ENCODE measurements around the gene HOXC11. TPM values are rescaled to one million over a fixed set of nuclear protein-coding genes. Genes with fewer than 3 reads are reported as not detected.
A peak's percentile ranks its signal among the peaks of the same experiment; 100 is the strongest.

The HOXC11 gene
- total RNA-seq, 1 experiment from 2014 or later = not detected

GRCh38 chr12:53956914-53957536 is 15.9 kb upstream of the HOXC11 start:
- no peak for DNase-seq (ENCODE audit: low spot score)

- DNase-seq (ENCODE audit: low spot score) = no peak
These were observed 14.8 kb upstream of the HOXC11 start for GRCh38 chr12:53958128-53958527.

- no peak for DNase-seq (ENCODE audit: low spot score)
These were observed 13.6 kb upstream of the HOXC11 start for GRCh38 chr12:53959314-53959713.

- DNase-seq (ENCODE audit: low spot score) = no peak
These were observed 12.5 kb upstream of the HOXC11 start for GRCh38 chr12:53960187-53961024.

GRCh38 chr12:53961025-53961761 is 11.7 kb upstream of the HOXC11 start:
- DNase-seq (ENCODE audit: low spot score) = no peak

- DNase-seq (ENCODE audit: low spot score) = no peak
These were observed 9.9 kb upstream of the HOXC11 start for GRCh38 chr12:53963005-53963404.

GRCh38 chr12:53963434-53964314 is 9.3 kb upstream of the HOXC11 start:
- DNase-seq (ENCODE audit: low spot score) = peak; percentile 47

- no peak for DNase-seq (ENCODE audit: low spot score)
These were observed 8.6 kb upstream of the HOXC11 start for GRCh38 chr12:53964315-53964713.

- no peak for DNase-seq (ENCODE audit: low spot score)
These were observed 7.4 kb upstream of the HOXC11 start for GRCh38 chr12:53965281-53966084.

GRCh38 chr12:53966085-53966384 is 6.9 kb upstream of the HOXC11 start:
- no peak for DNase-seq (ENCODE audit: low spot score)

GRCh38 chr12:53966385-53967133 is 6.4 kb upstream of the HOXC11 start:
- no peak for DNase-seq (ENCODE audit: low spot score)

- DNase-seq (ENCODE audit: low spot score) = no peak
These were observed 5.5 kb upstream of the HOXC11 start for GRCh38 chr12:53967421-53967925.

GRCh38 chr12:53968214-53969127 is 4.5 kb upstream of the HOXC11 start:
- DNase-seq (ENCODE audit: low spot score) = peak; percentile 58

- no peak for DNase-seq (ENCODE audit: low spot score)
These were observed 3.2 kb upstream of the HOXC11 start for GRCh38 chr12:53969588-53970259.

- no peak for DNase-seq (ENCODE audit: low spot score)
These were observed 2.5 kb upstream of the HOXC11 start for GRCh38 chr12:53970451-53970850.

GRCh38 chr12:53971129-53971528 is 1.8 kb upstream of the HOXC11 start:
- DNase-seq (ENCODE audit: low spot score) = no peak

- DNase-seq (ENCODE audit: low spot score) = no peak
These were observed 1.2 kb upstream of the HOXC11 start for GRCh38 chr12:53971686-53972085.

- peak; percentile 44 for DNase-seq (ENCODE audit: low spot score)
These were observed 699 bp upstream of the HOXC11 start for GRCh38 chr12:53972152-53972702.
